ENCODE results near the gene GPX7.
"Not testable (repeated sequence)": the region's sequence is repeated elsewhere in the genome, so short reads cannot be mapped to it uniquely, and the experiment has no call there.

Gene GPX7

DNA sequence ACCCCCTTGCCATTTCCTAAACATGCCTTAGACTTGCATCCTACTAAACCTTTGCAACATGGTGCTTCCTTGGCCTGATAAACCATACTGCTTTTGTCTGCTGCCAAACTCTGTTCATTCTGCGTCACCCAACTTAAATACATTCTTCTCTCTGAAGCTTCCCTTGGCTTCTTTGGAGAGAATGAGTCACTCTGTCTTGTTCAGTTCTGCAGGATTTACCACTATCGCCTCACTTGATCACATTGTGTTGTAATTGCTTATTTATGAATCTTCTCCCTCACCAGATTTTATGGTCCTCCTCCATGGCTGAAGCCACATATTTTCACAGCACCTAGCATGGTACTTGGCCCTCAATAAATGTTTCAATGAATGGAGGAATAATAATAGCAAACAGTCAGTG lies 27.6 kb upstream of the GPX7 start:
- Histone ChIP-seq H3K79me2 (no peaks in the 10 kb centered on the region), H3K4me3 (ENCODE audit: low read depth, low read length) (no peak overlapping the region), H3K9ac (no peak overlapping the region), H3K27me3 (ENCODE audit: control insufficient read depth, insufficient read depth, low read length) (no peaks in the 10 kb centered on the region), H3K36me3 (ENCODE audit: control insufficient read depth, insufficient read depth, low read length) (no peaks in the 10 kb centered on the region), H3K4me1 (peaks cover 8% of the 10 kb centered on the region), H3K9me3 (ENCODE audit: control insufficient read depth, low read length) (no peaks in the 10 kb centered on the region), H3K27ac (no peak overlapping the region), H2AFZ (no peak overlapping the region), H3K4me2 (ENCODE audit: low read length) (no peak overlapping the region)
- TF ChIP-seq, protein P1, sequence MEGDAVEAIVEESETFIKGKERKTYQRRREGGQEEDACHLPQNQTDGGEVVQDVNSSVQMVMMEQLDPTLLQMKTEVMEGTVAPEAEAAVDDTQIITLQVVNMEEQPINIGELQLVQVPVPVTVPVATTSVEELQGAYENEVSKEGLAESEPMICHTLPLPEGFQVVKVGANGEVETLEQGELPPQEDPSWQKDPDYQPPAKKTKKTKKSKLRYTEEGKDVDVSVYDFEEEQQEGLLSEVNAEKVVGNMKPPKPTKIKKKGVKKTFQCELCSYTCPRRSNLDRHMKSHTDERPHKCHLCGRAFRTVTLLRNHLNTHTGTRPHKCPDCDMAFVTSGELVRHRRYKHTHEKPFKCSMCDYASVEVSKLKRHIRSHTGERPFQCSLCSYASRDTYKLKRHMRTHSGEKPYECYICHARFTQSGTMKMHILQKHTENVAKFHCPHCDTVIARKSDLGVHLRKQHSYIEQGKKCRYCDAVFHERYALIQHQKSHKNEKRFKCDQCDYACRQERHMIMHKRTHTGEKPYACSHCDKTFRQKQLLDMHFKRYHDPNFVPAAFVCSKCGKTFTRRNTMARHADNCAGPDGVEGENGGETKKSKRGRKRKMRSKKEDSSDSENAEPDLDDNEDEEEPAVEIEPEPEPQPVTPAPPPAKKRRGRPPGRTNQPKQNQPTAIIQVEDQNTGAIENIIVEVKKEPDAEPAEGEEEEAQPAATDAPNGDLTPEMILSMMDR (IDR thresholded peaks at IDR 0.05), result no peak

DNA sequence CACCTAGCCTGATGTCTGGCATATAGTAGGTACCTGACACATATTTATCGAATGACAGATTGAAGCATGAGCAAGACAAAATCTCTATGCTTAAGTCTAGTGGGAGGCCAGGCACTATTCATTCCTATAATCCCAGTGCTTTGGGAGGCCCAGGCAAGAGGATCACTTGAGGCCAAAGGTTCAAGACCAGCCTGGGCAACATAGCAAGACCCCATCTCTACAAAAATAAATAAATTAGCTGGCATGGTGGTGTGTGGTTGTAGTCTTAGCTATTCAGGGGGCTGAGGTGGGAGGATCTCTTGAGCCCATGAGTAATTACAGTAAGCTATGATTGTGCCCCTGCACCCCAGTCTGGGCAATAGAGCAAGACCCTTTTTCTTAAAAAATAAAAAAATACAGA lies 26.1 kb upstream of the GPX7 start:
- Histone ChIP-seq H3K4me2 (ENCODE audit: low read length) (no peak overlapping the region), H3K36me3 (ENCODE audit: control insufficient read depth, insufficient read depth, low read length) (no peaks in the 10 kb centered on the region), H3K9ac (no peak overlapping the region), H3K27me3 (ENCODE audit: control insufficient read depth, insufficient read depth, low read length) (no peaks in the 10 kb centered on the region), H3K4me1 (peaks cover 8% of the 10 kb centered on the region), H2AFZ (no peak overlapping the region), H3K27ac (no peak overlapping the region), H3K79me2 (no peaks in the 10 kb centered on the region), H3K9me3 (ENCODE audit: control insufficient read depth, low read length) (no peaks in the 10 kb centered on the region), H3K4me3 (ENCODE audit: low read depth, low read length) (no peak overlapping the region)
- TF ChIP-seq, protein P1 (IDR thresholded peaks at IDR 0.05), result no peak

DNA sequence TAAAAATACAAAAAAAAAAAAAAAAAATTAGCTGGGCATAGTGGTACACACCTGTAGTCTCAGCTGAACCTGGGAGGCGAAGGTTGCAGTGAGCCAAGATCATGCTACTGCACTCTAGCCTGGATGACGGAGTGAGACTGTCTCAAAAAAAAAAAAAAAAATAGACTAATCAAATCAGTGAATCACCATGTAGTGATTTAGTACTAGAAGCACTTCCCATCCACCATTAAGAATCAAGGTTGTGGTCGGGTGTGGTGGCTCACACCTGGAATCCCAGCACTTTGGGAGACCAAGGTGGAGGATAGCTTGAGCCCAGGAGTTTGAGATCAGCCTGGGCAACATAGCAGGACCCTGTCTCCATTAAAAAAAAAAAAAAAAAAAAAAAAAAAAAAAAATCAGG lies 24.1 kb upstream of the GPX7 start:
- H3K27me3 ChIP-seq (ENCODE audit: control insufficient read depth, insufficient read depth, low read length); H2AFZ ChIP-seq; H3K9me3 ChIP-seq (ENCODE audit: control insufficient read depth, low read length); H3K4me3 ChIP-seq (ENCODE audit: low read depth, low read length); H3K4me1 ChIP-seq; H3K36me3 ChIP-seq (ENCODE audit: control insufficient read depth, insufficient read depth, low read length); H3K9ac ChIP-seq; H3K79me2 ChIP-seq; H3K4me2 ChIP-seq (ENCODE audit: low read length); H3K27ac ChIP-seq: not testable (repeated sequence)

DNA sequence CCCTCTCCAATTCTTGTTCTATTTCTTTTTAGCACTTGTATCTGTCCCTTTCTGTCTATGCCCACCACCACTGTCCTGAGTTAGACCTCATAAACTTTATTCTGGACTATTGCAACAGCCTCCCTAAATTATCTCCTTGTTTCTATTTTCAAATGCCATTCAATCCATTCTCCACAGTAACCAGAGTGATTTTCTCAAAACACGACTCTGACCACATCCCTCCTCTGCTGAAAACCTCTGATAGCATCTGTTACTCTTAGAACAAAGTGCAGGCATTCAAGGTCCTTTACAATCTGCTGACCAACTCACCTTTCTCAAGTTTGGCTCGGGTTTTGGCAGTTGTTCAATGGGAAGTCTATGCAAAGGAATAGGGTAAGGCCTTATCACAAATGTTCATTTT lies 22.8 kb upstream of the GPX7 start:
- H3K9me3 ChIP-seq (ENCODE audit: control insufficient read depth, low read length), result no peaks in the 10 kb centered on the region
- H3K79me2 ChIP-seq, result no peaks in the 10 kb centered on the region
- no peak overlapping the region for H2AFZ ChIP-seq
- no peaks in the 10 kb centered on the region for H3K36me3 ChIP-seq (ENCODE audit: control insufficient read depth, insufficient read depth, low read length)
- H3K27me3 ChIP-seq (ENCODE audit: control insufficient read depth, insufficient read depth, low read length), result no peaks in the 10 kb centered on the region
- no peak overlapping the region for H3K9ac ChIP-seq
- TF ChIP-seq, protein P1 (IDR thresholded peaks at IDR 0.05), result no peak
- peaks cover 8% of the 10 kb centered on the region for H3K4me1 ChIP-seq
- peak overlapping the region; percentile 57 for H3K4me2 ChIP-seq (ENCODE audit: low read length)
- peak overlapping the region; percentile 19 for H3K4me3 ChIP-seq (ENCODE audit: low read depth, low read length)
- peak overlapping the region; percentile 96 for H3K27ac ChIP-seq

DNA sequence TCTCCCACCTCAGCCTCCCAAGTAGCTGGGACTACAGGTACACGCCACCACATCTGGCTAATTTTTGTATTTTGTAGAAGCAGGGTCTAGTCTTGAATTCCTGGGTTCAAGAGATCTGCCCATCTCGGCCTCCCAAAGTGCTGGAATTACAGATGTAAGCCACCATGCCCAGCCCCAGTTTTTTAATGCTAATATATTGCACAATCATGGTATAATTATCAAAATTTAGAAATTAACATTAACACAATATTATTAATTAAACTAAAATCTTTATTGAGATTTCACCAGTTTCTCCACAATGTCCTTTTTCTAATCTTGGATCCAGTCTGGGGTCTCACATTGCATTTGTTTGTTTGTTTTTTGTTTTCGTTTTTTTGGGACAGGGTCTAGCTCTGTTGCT lies 21.9 kb upstream of the GPX7 start:
- H3K4me3 ChIP-seq (ENCODE audit: low read depth, low read length), result no peak overlapping the region
- no peak overlapping the region for H3K27ac ChIP-seq
- H3K79me2 ChIP-seq, result no peaks in the 10 kb centered on the region
- H3K4me1 ChIP-seq, result peaks cover 8% of the 10 kb centered on the region
- no peaks in the 10 kb centered on the region for H3K9me3 ChIP-seq (ENCODE audit: control insufficient read depth, low read length)
- H3K36me3 ChIP-seq (ENCODE audit: control insufficient read depth, insufficient read depth, low read length), result no peaks in the 10 kb centered on the region
- no peak overlapping the region for H3K9ac ChIP-seq
- H2AFZ ChIP-seq, result no peak overlapping the region
- TF ChIP-seq, protein P1 (IDR thresholded peaks at IDR 0.05), result no peak
- H3K27me3 ChIP-seq (ENCODE audit: control insufficient read depth, insufficient read depth, low read length), result no peaks in the 10 kb centered on the region
- no peak overlapping the region for H3K4me2 ChIP-seq (ENCODE audit: low read length)
